Loucy (cell line): ENCODE measurements around the gene ARHGEF39.
"Not testable (repeated sequence)": the region's sequence is repeated elsewhere in the genome, so short reads cannot be mapped to it uniquely, and the experiment has no call there.

Source experiments
- H2AFZ ChIP-seq: fragments of 200-600 bp; sonication (generic); 2 replicates; pipeline ENCODE4 v1.6.0; 2016; ENCODE audit warnings: antibody characterized with exemption, mild to moderate bottlenecking, low read length, moderate library complexity
- H3F3A ChIP-seq: fragments of 200-600 bp; 2 replicates; pipeline ENCODE4 v1.6.0; 2016; ENCODE audit warnings: antibody characterized with exemption, low read depth, mild to moderate bottlenecking
- H3K27me3 ChIP-seq: fragments of 200-600 bp; sonication (generic); 2 replicates; pipeline ENCODE4 v1.6.1; 2014; ENCODE audit warnings: low read length, mild to moderate bottlenecking; ENCODE audit not compliant: insufficient read depth, poor library complexity, severe bottlenecking
- H3K36me3 ChIP-seq: fragments of 200-600 bp; sonication (generic); 2 replicates; pipeline ENCODE4 v1.6.1; 2016; ENCODE audit warnings: low read length; ENCODE audit not compliant: insufficient read depth
- H3K4me1 ChIP-seq: fragments of 200-600 bp; sonication (generic); 2 replicates; pipeline ENCODE4 v1.5.1; 2014; ENCODE audit warnings: low read length, mild to moderate bottlenecking; ENCODE audit not compliant: insufficient read depth, poor library complexity, severe bottlenecking
- H3K4me2 ChIP-seq: fragments of 200-600 bp; sonication (generic); 2 replicates; pipeline ENCODE4 v1.6.0; 2014; ENCODE audit warnings: antibody characterized with exemption, low read length, low read depth, mild to moderate bottlenecking; ENCODE audit not compliant: poor library complexity, severe bottlenecking
- H3K4me3 ChIP-seq: fragments of 200-600 bp; sonication (generic); 2 replicates; pipeline ENCODE4 v1.5.1; 2014; ENCODE audit warnings: low read length, mild to moderate bottlenecking, mixed read lengths; ENCODE audit not compliant: poor library complexity, severe bottlenecking
- H3K79me2 ChIP-seq: fragments of 200-600 bp; sonication (generic); 2 replicates; pipeline ENCODE4 v1.6.1; 2014; ENCODE audit warnings: low read length; ENCODE audit not compliant: insufficient read depth
- H3K9ac ChIP-seq: fragments of 200-600 bp; sonication (generic); 2 replicates; pipeline ENCODE4 v1.6.0; 2014; ENCODE audit warnings: mild to moderate bottlenecking, low read depth, low read length, moderate library complexity; ENCODE audit not compliant: poor library complexity, severe bottlenecking
- H3K9me2 ChIP-seq: fragments of 200-600 bp; sonication (generic); replicated peaks from 2 replicates; pipeline ENCODE4 v1.6.1; 2016; ENCODE audit warnings: low read depth, low read length, mixed read lengths
- H3K9me3 ChIP-seq: fragments of 200-600 bp; sonication (generic); 2 replicates; pipeline ENCODE4 v1.6.1; 2014; ENCODE audit warnings: mild to moderate bottlenecking, antibody characterized with exemption, low read length, low read depth; ENCODE audit not compliant: insufficient read depth
- H4K20me1 ChIP-seq: fragments of 200-600 bp; sonication (generic); 2 replicates; pipeline ENCODE4 v1.6.0; 2014; ENCODE audit warnings: antibody characterized with exemption, low read length, mild to moderate bottlenecking; ENCODE audit not compliant: insufficient read depth, poor library complexity, severe bottlenecking
- EZH2phosphoT487 ChIP-seq: fragments of 200-600 bp; IDR thresholded peaks from 2 replicates; pipeline ENCODE4 v1.6.1; 2018; ENCODE audit warnings: antibody characterized with exemption, mild to moderate bottlenecking, moderate library complexity, borderline replicate concordance
- TF ChIP-seq, protein P1 (sequence below): fragments of 200-600 bp; sonication (generic); conservative IDR thresholded peaks from 2 replicates; pipeline ENCODE4 v1.5.1; 2014; ENCODE audit warnings: mild to moderate bottlenecking, antibody characterized with exemption, low read length

ARHGEF39 gene

DNA sequence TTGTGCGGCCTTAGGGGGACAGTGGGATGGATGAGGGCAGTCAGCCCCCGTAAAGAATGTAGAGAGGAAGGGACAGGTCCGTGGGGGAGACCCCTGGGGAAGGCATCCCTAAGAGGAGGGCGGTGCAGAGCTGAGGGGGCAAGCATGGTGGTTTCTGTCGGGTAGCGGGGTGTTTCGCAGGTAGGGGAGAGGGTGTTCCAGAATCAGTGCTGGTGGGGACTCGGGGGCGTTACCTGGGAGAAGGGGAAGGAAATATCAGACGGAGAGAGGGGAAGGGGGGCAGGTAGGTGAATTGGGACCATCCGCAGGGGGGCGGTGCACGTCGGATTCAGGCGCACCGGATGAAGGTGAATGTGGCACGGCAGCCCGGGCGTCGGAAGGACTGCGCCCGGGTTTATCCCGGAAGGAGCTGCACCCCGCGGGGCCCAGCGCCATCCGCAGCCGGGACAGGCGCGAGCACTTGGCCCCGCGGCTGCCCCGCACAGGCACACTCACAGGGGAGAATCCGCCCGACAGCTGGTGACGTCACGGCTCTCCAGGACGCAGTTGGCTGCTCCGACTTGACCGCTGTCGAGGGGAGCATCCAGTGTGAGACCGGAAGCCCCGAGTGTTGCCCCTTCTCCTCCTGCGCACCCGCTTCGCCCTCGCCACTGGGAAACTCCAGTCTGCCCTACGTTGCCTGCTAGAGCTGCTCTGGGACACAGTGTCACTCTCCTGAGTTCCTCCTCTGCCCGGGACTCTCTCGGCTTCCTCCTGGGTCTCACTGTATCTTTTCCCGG lies 48.1 kb downstream of the ARHGEF39 start:
- no peak for TF ChIP-seq EZH2phosphoT487
- Histone ChIP-seq H3K9me2 (no peaks in the 10 kb centered on the region), H3K27me3 (no peaks in the 10 kb centered on the region), H3K79me2 (peaks cover 31% of the 10 kb centered on the region; the same call in 1 of the 2 replicates), H3K4me3 (no peak overlapping the region), H3K9ac (peak overlapping the region; percentile 89), H2AFZ (no peak overlapping the region), H3K4me1 (peaks cover 57% of the 10 kb centered on the region), H4K20me1 (no peaks in the 10 kb centered on the region), H3F3A (peaks cover 11% of the 10 kb centered on the region), H3K9me3 (no peaks in the 10 kb centered on the region), H3K4me2 (peak overlapping the region; percentile 99), H3K36me3 (no peaks in the 10 kb centered on the region)

DNA sequence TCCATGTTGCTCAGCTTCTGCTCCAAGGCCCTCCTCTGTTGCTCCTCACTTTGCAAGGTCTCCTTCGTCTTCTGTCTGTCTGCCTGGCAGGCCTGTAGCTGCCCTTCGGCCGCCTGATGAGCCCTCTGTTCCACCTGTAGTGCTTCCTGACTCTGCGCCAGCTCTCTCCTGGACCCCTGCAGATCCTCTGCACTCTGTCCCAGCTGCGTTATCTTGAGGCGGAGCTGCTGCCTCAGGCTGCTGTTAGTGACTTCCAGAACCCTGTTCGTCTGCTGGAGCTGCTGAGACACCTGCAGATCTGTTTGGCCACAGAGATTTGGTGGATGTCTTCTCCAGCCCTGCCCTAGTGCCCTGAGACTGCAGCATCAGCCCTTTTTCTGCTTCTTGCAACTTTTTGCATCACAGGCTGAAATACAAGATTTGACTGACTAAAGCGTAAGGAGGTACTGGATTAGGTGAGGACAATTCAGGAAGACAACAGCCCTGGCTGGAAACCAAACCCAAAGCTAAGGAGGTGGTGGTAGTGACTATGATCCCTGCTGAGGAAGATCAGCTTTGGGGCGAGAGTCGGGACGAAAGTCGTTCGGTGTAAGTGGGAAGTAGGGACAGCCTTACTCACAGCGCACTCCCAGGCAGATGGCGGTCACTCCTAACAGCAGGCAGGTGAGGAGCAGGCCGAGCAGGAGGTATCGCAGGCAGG lies 48.9 kb downstream of the ARHGEF39 start:
- TF ChIP-seq EZH2phosphoT487 = no peak
- TF ChIP-seq, protein P1, sequence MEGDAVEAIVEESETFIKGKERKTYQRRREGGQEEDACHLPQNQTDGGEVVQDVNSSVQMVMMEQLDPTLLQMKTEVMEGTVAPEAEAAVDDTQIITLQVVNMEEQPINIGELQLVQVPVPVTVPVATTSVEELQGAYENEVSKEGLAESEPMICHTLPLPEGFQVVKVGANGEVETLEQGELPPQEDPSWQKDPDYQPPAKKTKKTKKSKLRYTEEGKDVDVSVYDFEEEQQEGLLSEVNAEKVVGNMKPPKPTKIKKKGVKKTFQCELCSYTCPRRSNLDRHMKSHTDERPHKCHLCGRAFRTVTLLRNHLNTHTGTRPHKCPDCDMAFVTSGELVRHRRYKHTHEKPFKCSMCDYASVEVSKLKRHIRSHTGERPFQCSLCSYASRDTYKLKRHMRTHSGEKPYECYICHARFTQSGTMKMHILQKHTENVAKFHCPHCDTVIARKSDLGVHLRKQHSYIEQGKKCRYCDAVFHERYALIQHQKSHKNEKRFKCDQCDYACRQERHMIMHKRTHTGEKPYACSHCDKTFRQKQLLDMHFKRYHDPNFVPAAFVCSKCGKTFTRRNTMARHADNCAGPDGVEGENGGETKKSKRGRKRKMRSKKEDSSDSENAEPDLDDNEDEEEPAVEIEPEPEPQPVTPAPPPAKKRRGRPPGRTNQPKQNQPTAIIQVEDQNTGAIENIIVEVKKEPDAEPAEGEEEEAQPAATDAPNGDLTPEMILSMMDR = no peak
- Histone ChIP-seq H3K36me3 (no peaks in the 10 kb centered on the region), H3K4me2 (peak overlapping the region; percentile 12)

DNA sequence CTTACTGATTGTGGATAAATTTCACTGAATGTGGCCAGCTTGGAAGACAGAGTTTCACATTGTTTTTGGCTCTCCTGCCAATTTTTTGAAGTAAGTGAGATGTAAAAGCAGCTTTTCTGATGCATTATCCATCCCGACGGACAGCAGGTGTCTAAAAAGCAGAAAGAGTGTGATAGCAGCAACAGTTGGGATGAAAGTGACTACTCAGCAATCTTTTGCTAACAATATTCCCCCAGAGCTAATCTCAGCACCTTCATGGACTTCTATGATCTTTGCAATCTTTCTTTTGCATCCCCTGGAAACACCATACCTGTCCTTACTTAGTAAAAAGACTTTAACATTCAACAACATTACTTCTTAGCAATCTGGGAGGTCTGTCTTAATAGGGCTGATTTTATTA lies 52.2 kb downstream of the ARHGEF39 start:
- no peaks in the 10 kb centered on the region for H3K9me3 ChIP-seq
- no peak overlapping the region for H3K9ac ChIP-seq
- no peaks in the 10 kb centered on the region for H3K9me2 ChIP-seq
- no peaks in the 10 kb centered on the region for H3K27me3 ChIP-seq
- H3K4me2 ChIP-seq = no peak overlapping the region
- no peaks in the 10 kb centered on the region for H4K20me1 ChIP-seq
- H3F3A ChIP-seq = no peaks in the 10 kb centered on the region
- no peak overlapping the region for H2AFZ ChIP-seq
- no peak overlapping the region for H3K4me3 ChIP-seq
- peaks cover 26% of the 10 kb centered on the region; the same call in 1 of the 2 replicates for H3K79me2 ChIP-seq
- no peak for TF ChIP-seq EZH2phosphoT487
- TF ChIP-seq, protein P1 = no peak
- H3K36me3 ChIP-seq = peaks cover 11% of the 10 kb centered on the region; the same call in 1 of the 2 replicates
- H3K4me1 ChIP-seq = peaks cover 17% of the 10 kb centered on the region

More for the DNA sequence above, 48.9 kb downstream of the ARHGEF39 start:
- Histone ChIP-seq H2AFZ (no peak overlapping the region), H3K27me3 (no peaks in the 10 kb centered on the region), H3K79me2 (peaks cover 31% of the 10 kb centered on the region; the same call in 1 of the 2 replicates), H3K9me3 (no peaks in the 10 kb centered on the region), H3K4me1 (peaks cover 50% of the 10 kb centered on the region), H4K20me1 (no peaks in the 10 kb centered on the region), H3K9ac (peak overlapping the region; percentile 16), H3K4me3 (no peak overlapping the region), H3K9me2 (no peaks in the 10 kb centered on the region), H3F3A (peaks cover 11% of the 10 kb centered on the region)

DNA sequence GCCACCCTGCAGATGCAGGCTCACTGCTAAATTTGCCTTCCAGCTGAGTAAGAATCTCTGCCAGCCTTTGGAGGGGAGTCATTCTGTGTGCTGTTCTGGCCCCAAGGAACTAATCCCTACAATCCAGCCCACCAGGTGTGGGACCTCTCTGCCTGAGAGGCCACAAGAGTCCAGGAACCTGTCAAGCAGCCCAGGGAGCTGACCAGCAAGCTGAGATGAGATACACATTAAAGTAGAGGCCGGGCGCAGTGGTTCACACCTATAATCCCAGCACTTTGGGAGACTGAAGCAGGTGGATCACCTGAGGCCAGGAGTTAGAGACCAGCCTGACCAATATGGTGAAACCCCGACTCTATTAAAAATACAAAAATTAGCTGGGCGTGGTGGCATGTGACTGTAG lies 52.9 kb downstream of the ARHGEF39 start:
- H3K9ac ChIP-seq, H3F3A ChIP-seq, H3K27me3 ChIP-seq, H3K4me3 ChIP-seq, H4K20me1 ChIP-seq, H3K9me3 ChIP-seq, H2AFZ ChIP-seq, H3K9me2 ChIP-seq, H3K4me2 ChIP-seq: not testable (repeated sequence)
- peaks cover 18% of the 10 kb centered on the region for H3K4me1 ChIP-seq
- peaks cover 26% of the 10 kb centered on the region; the same call in 1 of the 2 replicates for H3K79me2 ChIP-seq
- H3K36me3 ChIP-seq = peaks cover 11% of the 10 kb centered on the region; the same call in 1 of the 2 replicates
